IMR-90 (cell line): Measurements from ENCODE around the gene NFATC1. TPM values are rescaled to one million over a fixed set of nuclear protein-coding genes. Genes with fewer than 3 reads are reported as not detected.
A peak's percentile ranks its signal among the peaks of the same experiment; 100 is the strongest.

Experiments used
- ATAC-seq: fragments of 200-7000 bp; cut with Tn5 transposase; 2 replicates; pipeline ENCODE4 v1.9.1; 2020; ENCODE audit warnings: low read depth, mild to moderate bottlenecking, moderate library complexity
- BruUV-seq: library from RNA; stranded (reverse); fragments of 400-500 nt; replicated peaks from 2 replicates; lab custom pipeline; 2021; lab: Mats Ljungman, UMichigan
- CTCF ChIA-PET: fragments of 300-600 bp; formaldehyde crosslinking; extraction: SDS; loops from one replicate; lab custom pipeline; 2021; ENCODE audit warnings: antibody characterized with exemption; lab: Yijun Ruan, JAX
- POLR2A ChIA-PET: fragments of 300-600 bp; sonication (Branson Sonifier 250); formaldehyde crosslinking; loops from one replicate; lab custom pipeline; 2022; ENCODE audit warnings: antibody characterized with exemption; ENCODE audit not compliant: unreplicated experiment; lab: Charles Lee
- DNase-seq: peaks from one replicate; pipeline ENCODE4 v3.0.0; 2013
- H2AFZ ChIP-seq: replicated peaks from 2 replicates; pipeline ENCODE3; 2013; ENCODE audit warnings: low read length, mild to moderate bottlenecking; ENCODE audit not compliant: poor library complexity
- H2AK5ac ChIP-seq: 2 replicates; pipeline ENCODE4 v1.6.1; 2013; ENCODE audit warnings: low read depth, low read length, inconsistent platforms
- H2AK9ac ChIP-seq: replicated peaks from 2 replicates; pipeline ENCODE3; 2013; ENCODE audit warnings: mild to moderate bottlenecking, low read depth, low read length, moderate library complexity; ENCODE audit not compliant: poor library complexity
- H2BK120ac ChIP-seq: 2 replicates; pipeline ENCODE4 v1.6.1; 2013; ENCODE audit warnings: low read depth, low read length, inconsistent platforms
- H2BK15ac ChIP-seq: 3 replicates; pipeline ENCODE4 v1.6.1; 2013; ENCODE audit warnings: low read depth, low read length, inconsistent platforms
- H2BK20ac ChIP-seq: 2 replicates; pipeline ENCODE4 v1.6.1; 2013; ENCODE audit warnings: low read depth, mild to moderate bottlenecking, inconsistent platforms, low read length, moderate library complexity
- H2BK5ac ChIP-seq: 2 replicates; pipeline ENCODE4 v1.6.1; 2013; ENCODE audit warnings: mild to moderate bottlenecking, low read depth, low read length, inconsistent platforms; ENCODE audit not compliant: poor library complexity, severe bottlenecking
- H3K14ac ChIP-seq: replicated peaks from 2 replicates; pipeline ENCODE4 v1.6.1; 2013; ENCODE audit warnings: low read depth, low read length, inconsistent platforms
- H3K18ac ChIP-seq: 2 replicates; pipeline ENCODE4 v1.6.1; 2013; ENCODE audit warnings: low read depth, low read length, control low read depth
- H3K23ac ChIP-seq: 2 replicates; pipeline ENCODE4 v1.6.1; 2013; ENCODE audit warnings: low read depth, low read length, inconsistent platforms
- H3K27ac ChIP-seq: 2 replicates; pipeline ENCODE4 v1.5.1; 2013; ENCODE audit warnings: mild to moderate bottlenecking, control low read depth, low read length; ENCODE audit not compliant: insufficient read depth
- H3K27me3 ChIP-seq: 2 replicates; pipeline ENCODE4 v1.6.1; 2013; ENCODE audit warnings: low read length; ENCODE audit not compliant: control insufficient read depth, insufficient read depth
- H3K36me3 ChIP-seq: 2 replicates; pipeline ENCODE4 v1.6.1; 2013; ENCODE audit warnings: low read length, mixed read lengths; ENCODE audit not compliant: control insufficient read depth, insufficient read depth
- H3K4ac ChIP-seq: 2 replicates; pipeline ENCODE4 v1.6.1; 2013; ENCODE audit warnings: low read depth, low read length, inconsistent platforms
- H3K4me1 ChIP-seq: 2 replicates; pipeline ENCODE4 v1.6.1; 2013; ENCODE audit warnings: low read length, mixed read lengths; ENCODE audit not compliant: control insufficient read depth, insufficient read depth
- H3K4me2 ChIP-seq: 2 replicates; pipeline ENCODE4 v1.6.1; 2013; ENCODE audit warnings: low read depth, mild to moderate bottlenecking, control low read depth, low read length, moderate library complexity
- H3K4me3 ChIP-seq: 2 replicates; pipeline ENCODE4 v1.5.1; 2013; ENCODE audit warnings: low read depth, mild to moderate bottlenecking, control low read depth, low read length, moderate library complexity; ENCODE audit not compliant: insufficient read depth
- H3K56ac ChIP-seq: 2 replicates; pipeline ENCODE4 v1.6.1; 2013; ENCODE audit warnings: low read length, inconsistent platforms; ENCODE audit not compliant: insufficient read depth; ENCODE audit errors: extremely low read depth
- H3K79me1 ChIP-seq, 2 experiments: 2 replicates each; pipeline ENCODE4 v1.6.1; 2013; ENCODE audit warnings: low read length in 2 of 2, inconsistent platforms in 1 of 2, low read depth in 1 of 2
- H3K9ac ChIP-seq: 2 replicates; pipeline ENCODE4 v1.6.1; 2013; ENCODE audit warnings: low read depth, low read length, control low read depth
- H3K9me1 ChIP-seq: 2 replicates; pipeline ENCODE4 v1.6.1; 2013; ENCODE audit warnings: low read length, inconsistent platforms; ENCODE audit not compliant: insufficient read depth
- H3K9me3 ChIP-seq: 2 replicates; pipeline ENCODE4 v1.6.1; 2013; ENCODE audit warnings: low read length; ENCODE audit not compliant: control insufficient read depth, insufficient read depth
- H4K20me1 ChIP-seq: 2 replicates; pipeline ENCODE4 v1.6.1; 2013; ENCODE audit warnings: low read length, inconsistent platforms; ENCODE audit not compliant: insufficient read depth
- H4K5ac ChIP-seq: 2 replicates; pipeline ENCODE4 v1.6.1; 2013; ENCODE audit warnings: mild to moderate bottlenecking, low read depth, low read length, control low read depth
- H4K8ac ChIP-seq, 2 experiments: 2 replicates each; pipeline ENCODE4 v1.6.1; 2013; ENCODE audit warnings: low read depth in 2 of 2, low read length in 2 of 2, control low read depth in 1 of 2, inconsistent platforms in 1 of 2
- H4K91ac ChIP-seq: 2 replicates; pipeline ENCODE4 v1.6.1; 2013; ENCODE audit warnings: low read depth, low read length, inconsistent platforms; ENCODE audit not compliant: insufficient read depth
- CEBPB ChIP-seq: IDR thresholded peaks from 2 replicates; pipeline ENCODE4 v1.6.1; 2012; ENCODE audit warnings: low read depth, low read length, improper control_type of control experiment
- MAZ ChIP-seq: IDR thresholded peaks from 2 replicates; pipeline ENCODE4 v1.6.1; 2012; ENCODE audit warnings: low read depth, mild to moderate bottlenecking, low read length, improper control_type of control experiment, moderate library complexity, borderline replicate concordance
- WGBS, 2 experiments: methylation state at CpG; one replicate each; pipeline versions ENCODE4 v1.1.5 to v1.1.7; 2013; ENCODE audit warnings: missing lambda C conversion rate in 2 of 2; ENCODE audit not compliant: insufficient read length in 1 of 2; ENCODE audit errors: extremely low coverage in 2 of 2; 5-methylcytosine and 5-hydroxymethylcytosine counted together
- dilution Hi-C: fragments of 300-500 bp; cut with HindIII; formaldehyde crosslinking; loops from one replicate; pipeline ENCODE4 v1.14.3; 2018; ENCODE audit warnings: low sequenced_read_pairs; ENCODE audit not compliant: unreplicated experiment
- in situ Hi-C: fragments of 300-500 bp; cut with MboI; formaldehyde crosslinking; loops from 3 replicates; pipeline ENCODE4 v1.14.3; 2019; ENCODE audit warnings: low sequenced_read_pairs, inconsistent platforms, mixed read lengths
- intact Hi-C: fragments of 100-400 bp; cut with micrococcal nuclease; formaldehyde crosslinking; loops from 2 replicates; pipeline ENCODE4 v1.10.0; 2022
- polyA plus RNA-seq, 3 experiments: library from polyadenylated mRNA; depleted of rRNA; stranded (reverse); fragments of >200 nt; gene quantifications; 2 replicates each; pipeline ENCODE4 v1.2.3, GENCODE V29; 2012; ENCODE audit warnings: low replicate concordance in 1 of 3
- total RNA-seq: library from RNA; depleted of rRNA; stranded (reverse); fragments of >200 nt; gene quantifications from 2 replicates; pipeline ENCODE4 v1.2.3, GENCODE V29; 2012

NFATC1 gene
- total and polyA plus RNA-seq, 2 of the 4 experiments (the other 2 are of a cell fraction): 0.36 to 1.8 TPM

DNA sequence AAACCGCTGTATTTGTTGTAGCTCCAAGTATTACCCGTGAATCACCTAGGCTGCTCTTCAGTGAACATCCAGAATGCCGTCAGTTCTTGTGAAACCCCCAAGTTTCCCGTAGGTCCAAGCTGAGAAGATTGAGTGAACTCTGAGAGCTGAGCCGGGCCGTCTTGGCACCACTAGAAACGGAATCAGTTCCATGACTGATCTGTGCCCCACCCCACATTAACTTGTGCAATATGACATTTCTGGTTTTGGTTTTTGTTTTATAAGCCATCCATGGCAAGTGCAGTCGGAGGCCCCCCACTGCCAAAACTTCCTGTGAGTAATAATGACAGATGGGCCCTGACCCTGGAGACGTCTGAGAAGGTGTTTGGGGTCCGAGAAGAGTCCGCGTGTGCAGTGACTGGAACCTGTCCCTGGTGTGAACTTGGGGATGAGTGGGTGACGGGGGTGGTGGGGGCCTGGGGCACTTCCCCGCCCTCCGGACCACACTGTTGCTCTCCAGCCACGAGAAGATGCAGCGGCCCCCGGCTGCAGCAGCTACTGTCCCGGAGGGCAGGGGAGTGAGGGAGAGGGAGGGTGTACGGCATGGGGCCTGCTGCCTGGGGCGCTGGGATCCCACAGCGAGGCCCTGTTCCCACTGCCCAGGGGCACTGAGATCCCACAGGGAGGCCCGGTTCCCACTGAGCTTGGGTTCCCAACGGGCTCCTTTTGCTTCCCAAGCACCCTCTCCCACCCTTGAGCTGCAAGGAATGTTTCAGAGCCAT is 26.5 kb downstream of the NFATC1 start:
- Histone ChIP-seq H3K4me2 (no peak overlapping the region), H3K56ac (no peak overlapping the region), H2BK15ac (no peak overlapping the region), H4K20me1 (no peaks in the 10 kb centered on the region), H2BK20ac (no peak overlapping the region), H3K4me1 (no peaks in the 10 kb centered on the region; the same call in 1 of the 2 replicates), H3K23ac (no peak overlapping the region), H3K27me3 (no peaks in the 10 kb centered on the region), H2BK5ac (no peak overlapping the region), H3K14ac (no peak overlapping the region), H3K9ac (no peak overlapping the region), H3K4ac (no peak overlapping the region), H2AK5ac (no peak overlapping the region), H3K9me1 (no peaks in the 10 kb centered on the region), H3K9me3 (no peaks in the 10 kb centered on the region), H4K91ac (no peak overlapping the region), H3K36me3 (peaks cover 4% of the 10 kb centered on the region; the same call in 1 of the 2 replicates), H2BK120ac (no peak overlapping the region), H3K18ac (no peak overlapping the region), H4K8ac (no peak overlapping the region), H3K27ac (no peak overlapping the region), H4K5ac (no peak overlapping the region), H2AFZ (no peak overlapping the region), H3K4me3 (no peak overlapping the region), H3K79me1 (no peaks in the 10 kb centered on the region), H2AK9ac (no peak overlapping the region)
- ChIA-PET POLR2A (no interaction called here), CTCF (no interaction called here)
- intact Hi-C loops: no loop called here
- BruUV-seq: no TSS peak
- dilution Hi-C loops: no loop called here
- peak; percentile 20 for DNase-seq
- WGBS, 2 experiments: no CpG with 5 or more reads among the region's 24 CpGs
- in situ Hi-C loops: no loop called here
- no peak for ATAC-seq
- TF ChIP-seq CEBPB: 0 out of 2 replicates have a peak, but pooled peaks have one; percentile 17
- no peak for TF ChIP-seq MAZ
